Upper lobe of left lung (tissue), 4 donors: ENCODE data around the gene RSPRY1.

Source experiments
- CTCF ChIP-seq, 6 experiments: fragments of 450-650 bp in 4 of 6; fragments of 200-600 bp in 2 of 6; sonication (generic) in 2 of 6; IDR thresholded peaks; one replicate each; pipeline ENCODE4 v1.5.1; 2016 to 2019; ENCODE audit warnings: antibody characterized with exemption in 6 of 6
- POLR2A ChIP-seq, 4 donors: fragments of 450-650 bp; IDR thresholded peaks; one replicate each; pipeline ENCODE4 v1.5.1; 2016 to 2017; ENCODE audit warnings: antibody characterized with exemption in 4 of 4, mild to moderate bottlenecking in 2 of 4

DNA sequence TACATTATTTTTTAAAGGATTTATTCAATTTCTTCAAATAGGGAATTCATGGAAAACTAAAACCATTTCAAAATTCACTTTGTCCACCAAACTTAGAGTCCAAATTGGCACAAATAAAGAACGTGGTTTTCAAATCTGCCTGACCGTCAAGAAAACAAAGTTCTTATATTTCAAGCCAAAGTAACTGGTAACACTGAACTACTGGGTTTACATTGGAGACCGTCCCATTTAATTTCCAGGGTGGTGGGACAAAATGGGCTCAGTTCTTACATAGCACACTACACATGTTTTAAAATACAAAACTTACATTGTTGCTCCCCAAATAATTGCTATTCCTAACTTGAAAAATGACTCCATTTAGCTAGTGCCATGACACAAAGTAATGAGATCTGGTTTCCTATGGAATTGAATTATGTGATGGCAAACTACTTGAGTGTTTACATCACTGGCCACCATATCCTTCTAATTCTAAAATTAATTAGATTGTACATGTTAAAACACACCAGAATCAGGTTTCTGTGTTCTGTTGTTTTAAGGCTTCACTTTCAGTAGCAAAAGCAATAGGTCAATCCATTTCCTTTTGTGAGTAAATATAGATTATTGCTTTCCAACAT, 6.8 kb upstream of the RSPRY1 start:
- TF ChIP-seq CTCF (IDR thresholded peaks at IDR 0.05) = no peak
- no peak for TF ChIP-seq POLR2A (IDR thresholded peaks at IDR 0.05)
